ENCODE results near the gene HELQ. TPM values are rescaled to one million over a fixed set of nuclear protein-coding genes. Genes with fewer than 3 reads are reported as not detected.

HELQ gene
- total and polyA plus RNA-seq, 9 of the 15 experiments (the other 6 are each of a cell fraction or from before 2014, with no cell fraction given): 3.5 to 15.2 (median 11.9) TPM

GRCh38 chr4:83431200-83431599, 24.4 kb downstream of the HELQ start (continued):
- TF ChIP-seq RREB1 (CRISPR knock-in tag; IDR thresholded peaks at IDR 0.05) (no peak), ESRRA (IDR thresholded peaks at IDR 0.05; ENCODE audit: borderline replicate concordance, low read depth) (no peak), ARID3A (IDR thresholded peaks at IDR 0.05; ENCODE audit: borderline replicate concordance, low read depth, low read length) (no peak), KDM2B (CRISPR knock-in tag; IDR thresholded peaks at IDR 0.05) (no peak), BMI1 (IDR thresholded peaks at IDR 0.05; ENCODE audit: low read length) (no peak), ZNF121 (CRISPR knock-in tag; conservative IDR thresholded peaks at IDR 0.05) (peak; percentile 77), FOXK2 (conservative IDR thresholded peaks at IDR 0.05 in 1 of 2, IDR thresholded peaks at IDR 0.05 in 1 of 2; ENCODE audit: low read depth in 2 of 2) (no peak), ETV5 (CRISPR knock-in tag; IDR thresholded peaks at IDR 0.05; ENCODE audit: low read depth) (no peak), ATF4 (CRISPR knock-in tag; IDR thresholded peaks at IDR 0.05) (no peak)

Measured in K562 (cell line).